HG03432 (cell line): Measurements from ENCODE around the gene RRP7A.
A peak's percentile ranks its signal among the peaks of the same experiment; 100 is the strongest.
"Not testable (repeated sequence)": the region's sequence is repeated elsewhere in the genome, so short reads cannot be mapped to it uniquely, and the experiment has no call there.

Experiments used
- ATAC-seq: cut with Tn5 transposase; IDR thresholded peaks from one replicate; pipeline ENCODE4 v1.9.1; 2021; ENCODE audit warnings: mild to moderate bottlenecking, moderate library complexity; ENCODE audit not compliant: unreplicated experiment

RRP7A gene, protein sequence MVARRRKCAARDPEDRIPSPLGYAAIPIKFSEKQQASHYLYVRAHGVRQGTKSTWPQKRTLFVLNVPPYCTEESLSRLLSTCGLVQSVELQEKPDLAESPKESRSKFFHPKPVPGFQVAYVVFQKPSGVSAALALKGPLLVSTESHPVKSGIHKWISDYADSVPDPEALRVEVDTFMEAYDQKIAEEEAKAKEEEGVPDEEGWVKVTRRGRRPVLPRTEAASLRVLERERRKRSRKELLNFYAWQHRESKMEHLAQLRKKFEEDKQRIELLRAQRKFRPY

DNA sequence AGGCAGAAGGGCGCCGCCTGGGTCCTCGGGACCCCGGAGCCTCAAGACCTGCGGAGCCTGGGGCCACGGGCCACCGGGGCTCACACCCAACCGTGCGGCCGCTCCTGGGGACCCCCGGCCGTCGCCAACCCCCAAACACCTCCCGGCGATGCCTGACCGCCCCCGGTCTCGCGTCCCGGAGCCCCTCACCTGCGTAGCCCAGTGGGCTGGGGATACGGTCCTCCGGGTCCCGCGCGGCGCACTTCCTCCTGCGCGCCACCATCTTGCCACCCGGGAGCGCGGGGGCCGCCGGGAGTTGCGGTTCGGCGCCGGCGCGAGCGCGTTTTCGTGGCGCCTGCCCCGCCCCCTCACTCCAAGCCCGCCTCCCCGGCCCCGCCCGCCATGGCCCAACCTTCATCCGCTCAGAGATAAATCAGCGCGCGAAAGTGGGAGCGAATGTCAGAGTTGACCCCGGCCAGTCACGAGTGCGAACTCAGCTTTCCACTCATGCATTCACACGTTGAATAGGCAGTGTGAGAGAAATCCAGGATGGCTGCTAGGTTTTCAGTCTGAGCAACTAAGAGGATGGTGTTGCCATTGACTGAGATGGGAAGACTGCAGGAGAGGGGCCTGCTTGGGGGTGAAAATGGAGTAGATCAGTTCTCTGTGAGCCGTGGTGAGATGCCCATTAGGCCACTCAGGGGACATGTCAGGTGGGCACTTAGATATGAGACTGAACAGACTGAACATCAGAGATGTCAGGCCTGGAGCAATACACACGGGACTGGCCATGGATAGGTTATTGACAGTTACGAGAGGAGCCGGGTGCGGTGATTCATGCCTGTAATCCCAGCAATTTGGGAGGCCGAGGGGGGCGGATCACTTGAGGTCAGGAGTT is at the start of gene RRP7A:
RRP7A (minus strand) TSS at position 272 of the 877 bp plus-strand sequence; CDS start at position 262, 10 bp downstream.
- ATAC-seq, result peak; percentile 87

DNA sequence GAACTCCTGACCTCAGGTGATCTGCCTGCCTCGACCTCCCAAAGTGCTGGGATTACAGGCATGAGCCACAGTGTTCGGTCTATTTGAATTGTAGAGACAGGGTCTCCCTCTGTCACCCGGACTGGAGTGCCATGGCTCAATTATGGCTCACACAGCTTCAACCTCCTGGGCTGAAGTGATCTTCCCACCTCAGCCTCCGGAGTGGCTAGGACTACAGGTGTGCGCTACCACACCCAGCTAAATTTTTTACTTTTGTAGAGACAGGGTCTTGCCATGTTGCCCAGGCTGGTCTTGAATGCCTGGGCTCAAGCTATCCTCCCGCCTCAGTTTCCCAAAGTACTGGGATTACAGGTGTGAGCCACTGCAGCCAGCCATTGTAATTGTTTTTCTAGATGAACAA is 48.4 kb upstream of the RRP7A start:
- not testable (repeated sequence) for ATAC-seq

DNA sequence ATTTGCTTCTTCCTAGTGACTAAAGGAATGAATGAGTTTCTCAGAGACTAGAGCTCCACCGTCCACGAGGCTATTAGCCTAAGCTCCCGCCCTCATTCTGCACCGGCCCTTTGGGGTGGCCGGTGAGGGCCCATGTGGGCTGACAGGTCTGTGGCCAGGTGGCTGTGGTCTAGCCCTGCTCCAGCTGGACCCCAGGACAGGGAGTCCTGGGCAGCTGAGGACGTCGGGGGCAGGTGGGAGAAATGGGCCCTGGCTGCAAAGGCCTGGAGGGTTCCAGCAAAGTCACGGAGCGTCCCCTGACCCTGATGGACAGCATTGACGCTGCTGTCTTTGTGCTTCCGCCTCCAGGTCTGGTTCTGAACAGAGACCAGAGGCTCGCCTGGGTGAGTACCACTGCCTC is 46.4 kb upstream of the RRP7A start:
- no peak for ATAC-seq

DNA sequence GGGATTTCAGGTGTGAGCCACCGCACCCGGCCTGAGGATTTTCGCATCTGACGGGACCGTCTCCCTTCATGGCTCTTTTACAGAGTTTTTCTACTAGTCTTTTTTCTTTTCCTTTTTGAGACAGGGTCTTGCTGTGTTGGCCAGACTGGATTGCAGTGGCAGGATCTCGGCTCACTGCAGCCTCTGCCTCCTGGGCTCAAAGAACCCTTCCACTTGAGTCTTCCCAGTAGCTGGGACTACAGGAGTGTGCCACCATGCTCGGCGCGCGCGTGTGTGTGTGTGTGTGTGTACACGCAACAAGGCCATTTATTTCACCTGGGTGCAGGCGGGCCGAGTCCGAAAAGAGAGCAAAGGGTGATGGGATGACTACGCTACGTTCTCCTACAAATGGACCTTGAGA is 45.1 kb upstream of the RRP7A start:
- ATAC-seq, result no peak

DNA sequence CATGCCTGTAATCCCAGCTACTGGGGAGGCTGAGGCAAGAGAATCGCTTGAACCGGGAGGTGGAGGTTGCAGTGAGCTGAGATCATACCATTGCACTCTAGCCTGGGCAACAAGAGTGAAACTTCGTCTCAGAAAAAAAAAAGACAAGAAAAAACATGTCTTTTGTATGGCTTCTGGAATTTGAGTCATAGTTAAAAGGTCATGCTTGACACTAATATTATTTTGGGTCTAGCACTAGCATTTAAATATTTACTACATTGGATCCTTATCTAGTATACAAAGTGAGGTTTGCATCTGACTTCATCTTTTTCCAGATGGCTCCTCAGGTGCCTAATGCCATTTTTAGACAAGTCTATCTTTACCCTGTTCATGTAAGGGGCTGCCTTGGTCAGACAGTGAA is 44.3 kb upstream of the RRP7A start:
- ATAC-seq, result not testable (repeated sequence)

DNA sequence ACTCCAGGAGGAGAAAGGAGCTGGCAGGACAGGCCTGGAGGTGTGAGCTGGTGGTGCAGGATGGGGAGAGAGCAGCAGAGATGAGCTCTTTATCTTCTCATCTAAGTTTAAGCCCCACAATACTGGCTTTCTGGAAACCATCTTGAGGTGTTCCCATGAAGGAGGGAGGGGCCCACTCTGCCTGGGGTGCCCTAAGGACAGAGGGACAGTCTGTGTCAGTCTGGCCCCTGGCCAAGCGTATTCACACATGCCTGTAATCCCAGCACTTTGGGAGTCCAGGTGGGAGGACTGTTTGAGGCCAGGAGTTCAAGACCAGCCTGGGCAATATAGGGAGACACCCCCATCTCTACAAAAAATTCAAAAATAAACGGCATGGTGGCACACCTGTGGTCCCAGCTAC is 43.1 kb upstream of the RRP7A start:
- ATAC-seq, result no peak

DNA sequence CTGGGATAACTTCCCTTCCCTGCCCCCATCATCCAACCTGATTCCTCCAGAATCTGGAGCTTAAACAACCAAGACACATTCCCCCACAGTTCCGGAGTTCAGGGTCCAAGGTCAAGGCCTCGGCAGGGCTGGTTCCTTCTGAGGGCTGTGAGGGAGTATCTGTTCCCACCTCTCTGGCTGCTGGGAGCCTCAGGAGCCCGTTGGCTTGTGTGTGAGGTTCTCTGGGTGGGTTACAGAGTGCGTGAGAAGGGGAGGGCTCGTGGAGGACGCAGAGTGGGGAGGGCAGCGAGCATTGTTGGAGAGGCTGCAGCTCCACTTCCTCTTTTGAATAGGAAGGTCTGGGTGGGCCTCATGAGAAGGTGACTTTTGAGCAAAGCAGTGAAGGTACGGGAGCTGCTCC is 42.7 kb upstream of the RRP7A start:
- ATAC-seq, result no peak

DNA sequence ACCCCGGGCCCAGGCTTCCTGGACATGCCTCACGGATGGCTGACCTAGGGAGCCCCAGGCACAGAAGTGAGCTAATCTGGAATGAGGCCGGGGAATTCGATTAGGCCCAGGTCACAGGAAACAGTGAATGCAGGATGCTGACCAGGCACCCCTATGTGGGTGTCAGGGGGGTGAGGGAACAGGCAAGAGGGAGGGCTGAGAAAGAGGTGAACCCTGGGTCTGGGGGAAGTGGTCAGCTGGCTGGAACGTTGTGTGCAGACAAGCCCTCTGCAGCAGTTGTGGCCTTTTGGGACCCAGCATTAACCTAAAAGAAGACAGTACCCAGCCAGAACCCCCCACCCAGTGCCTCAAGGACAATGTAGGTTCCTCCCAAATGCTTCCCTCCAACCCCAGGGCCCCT is 42.3 kb upstream of the RRP7A start:
- ATAC-seq, result no peak

DNA sequence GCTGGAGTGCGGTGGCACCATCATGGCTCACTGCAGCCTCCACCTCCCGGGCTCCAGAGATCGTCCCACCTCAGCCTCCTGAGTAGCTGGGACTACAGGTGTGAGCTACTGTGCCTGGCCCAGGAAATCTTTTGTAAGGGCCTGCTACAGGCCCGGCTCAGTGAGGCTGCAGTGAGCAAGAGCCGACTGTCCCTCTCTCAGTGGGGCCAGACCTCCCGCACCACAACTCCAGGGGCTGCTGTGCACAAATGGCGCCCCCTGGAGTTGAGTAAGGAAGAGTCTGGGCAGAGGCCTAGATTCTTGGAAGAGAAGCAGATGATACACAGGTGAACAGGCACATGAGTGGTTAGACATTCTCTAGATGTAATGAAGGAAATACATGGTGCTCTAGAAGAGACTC is 41.2 kb upstream of the RRP7A start:
- no peak for ATAC-seq

DNA sequence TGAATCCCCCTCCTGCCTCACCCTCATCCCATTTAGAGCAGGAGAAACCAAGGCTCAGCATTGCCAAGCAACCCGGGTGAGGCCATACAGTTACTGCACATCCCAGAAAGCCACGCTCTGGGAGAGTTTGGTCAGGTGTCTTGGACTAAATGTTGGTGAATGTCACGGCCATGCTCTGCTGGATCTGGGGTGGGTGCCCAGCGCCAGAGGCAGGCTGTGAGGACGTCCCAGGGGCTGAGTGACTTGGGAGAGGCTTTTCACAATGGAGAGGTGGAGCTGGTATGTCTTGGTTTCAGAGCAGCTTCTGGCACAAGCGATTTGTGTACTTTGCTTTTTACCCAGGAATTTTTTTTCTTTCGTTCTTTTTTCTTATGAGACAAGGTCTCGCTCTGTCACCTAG is 40.8 kb upstream of the RRP7A start:
- ATAC-seq, result no peak

DNA sequence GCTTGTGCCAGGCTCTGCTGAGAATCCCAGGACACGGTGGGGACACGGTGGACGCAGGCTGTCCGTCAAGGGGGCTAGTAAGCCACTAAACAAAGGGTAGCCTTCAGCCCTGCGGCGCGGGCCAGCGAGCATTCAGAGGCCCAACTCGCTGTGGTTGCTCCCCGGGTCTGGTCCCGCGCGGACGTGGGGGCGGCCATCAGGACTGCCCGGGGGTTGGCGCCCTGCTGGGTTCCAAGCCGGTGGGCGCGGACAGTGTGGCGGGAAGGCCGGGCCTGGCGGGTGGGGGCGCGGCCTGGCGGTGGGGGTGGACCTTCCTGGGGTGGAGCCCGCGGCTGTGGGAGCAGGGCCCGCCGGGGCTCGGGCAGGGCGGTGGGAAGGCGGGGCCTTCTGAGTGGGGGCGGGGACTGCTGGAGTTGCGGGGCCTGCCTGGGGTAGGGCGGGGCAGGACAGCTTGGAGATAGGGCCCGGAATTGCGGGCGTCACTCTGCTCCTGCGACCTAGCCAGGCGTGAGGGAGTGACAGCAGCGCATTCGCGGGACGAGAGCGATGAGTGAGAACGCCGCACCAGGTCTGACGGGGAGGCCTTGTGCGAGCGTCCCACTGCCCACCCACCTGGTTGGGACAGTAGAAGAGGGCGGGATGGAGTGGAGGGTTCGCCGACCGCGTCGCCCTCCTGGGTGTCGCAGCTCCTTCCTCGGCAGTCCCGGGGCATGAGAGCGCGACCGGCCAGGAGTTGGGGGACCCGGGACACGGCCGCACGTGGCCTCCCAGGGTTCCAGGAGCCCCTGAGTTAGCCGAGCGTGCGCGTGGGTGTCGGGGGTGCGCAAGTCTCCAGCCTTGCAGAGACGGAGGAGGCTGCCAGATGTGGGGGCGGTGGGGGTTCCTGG is 34.1 kb upstream of the RRP7A start, which contains the start of gene SERHL2:
SERHL2 (plus strand) TSS at position 482 of the 887 bp plus-strand sequence; CDS start at position 547, 65 bp downstream.
- peak; percentile 81 for ATAC-seq

DNA sequence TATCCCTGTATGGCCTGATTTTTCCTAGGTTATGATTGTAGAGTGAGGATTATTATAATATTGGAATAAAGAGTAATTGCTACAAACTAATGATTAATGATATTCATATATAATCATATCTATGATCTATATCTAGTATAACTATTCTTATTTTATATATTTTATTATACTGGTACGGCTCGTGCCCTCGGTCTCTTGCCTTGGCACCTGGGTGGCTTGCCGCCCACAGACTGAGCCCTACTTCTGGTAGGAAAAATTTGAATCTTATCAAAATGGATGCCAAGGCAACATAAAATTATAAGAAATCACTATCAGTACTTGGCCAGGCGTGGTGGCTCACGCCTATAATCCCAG is 32.7 kb upstream of the RRP7A start:
- ATAC-seq, result not testable (repeated sequence)

DNA sequence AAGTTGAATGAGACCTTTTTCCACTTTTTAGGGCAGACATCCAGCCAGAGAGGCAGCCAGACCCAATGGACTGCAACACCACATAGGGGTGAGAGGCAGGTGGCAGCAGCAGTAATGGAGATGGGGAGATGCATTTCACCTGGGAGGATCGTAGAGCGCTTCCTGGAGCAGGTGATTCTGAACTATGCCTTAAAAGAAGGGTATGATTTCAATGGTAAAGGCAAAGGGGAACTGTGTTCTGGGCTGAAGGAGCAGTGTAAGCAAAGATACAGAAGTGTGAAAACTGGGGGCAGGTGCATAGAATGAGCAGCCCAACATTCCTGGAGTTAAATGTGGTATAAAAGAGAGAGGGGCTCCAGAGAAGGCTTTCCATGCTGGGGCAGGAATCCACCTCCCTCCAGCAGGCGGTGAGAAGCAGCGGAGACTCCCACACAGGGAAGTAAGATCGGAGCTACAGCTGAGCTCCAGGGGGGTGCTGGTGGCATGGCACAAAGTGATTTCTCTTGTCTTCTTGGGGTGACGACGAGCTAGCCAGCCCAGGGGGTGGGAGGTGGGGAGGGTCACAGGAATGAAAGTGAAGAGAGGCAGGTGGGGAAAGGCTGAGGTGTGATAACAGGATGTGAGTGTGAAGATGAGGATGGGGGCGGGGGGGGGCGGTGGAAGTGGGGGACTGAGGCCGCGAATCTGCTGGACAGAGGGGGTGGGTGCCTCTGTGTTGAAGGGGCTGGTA is 29.9 kb upstream of the RRP7A start:
- ATAC-seq, result no peak

DNA sequence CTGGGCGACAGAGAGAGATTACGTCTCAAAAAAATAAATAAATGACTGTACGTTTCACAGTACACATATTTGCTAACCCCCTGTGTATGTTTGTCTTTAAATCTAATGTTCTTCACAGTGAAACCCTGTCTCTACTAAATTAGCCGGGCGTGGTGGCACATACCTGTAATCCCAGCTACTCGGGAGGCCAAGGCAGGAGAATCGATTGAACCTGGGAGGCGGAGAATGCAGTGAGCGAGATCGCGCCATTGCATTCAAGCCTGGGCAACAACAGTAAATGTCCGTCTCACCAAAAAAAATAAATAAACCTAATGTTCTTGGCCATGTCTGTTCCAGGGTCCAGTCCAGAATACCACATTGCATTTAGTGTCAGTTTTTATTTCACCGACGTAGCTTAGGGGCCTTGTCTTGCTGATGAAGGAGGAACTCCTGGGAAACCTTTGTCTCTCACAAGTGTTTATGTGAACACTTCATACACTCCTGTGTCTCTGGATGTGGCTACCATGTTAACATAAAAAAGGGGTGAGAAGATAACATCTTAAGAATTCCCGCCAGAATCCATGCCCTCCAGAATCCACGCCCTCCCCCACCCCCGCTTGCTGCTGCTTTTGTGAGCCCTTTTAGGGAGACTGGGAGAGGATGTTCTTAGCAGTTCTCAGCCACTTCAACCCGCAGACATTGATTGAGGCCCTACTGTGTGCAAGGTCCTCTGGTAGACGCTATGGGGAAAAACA is 29.2 kb upstream of the RRP7A start:
- no peak for ATAC-seq

DNA sequence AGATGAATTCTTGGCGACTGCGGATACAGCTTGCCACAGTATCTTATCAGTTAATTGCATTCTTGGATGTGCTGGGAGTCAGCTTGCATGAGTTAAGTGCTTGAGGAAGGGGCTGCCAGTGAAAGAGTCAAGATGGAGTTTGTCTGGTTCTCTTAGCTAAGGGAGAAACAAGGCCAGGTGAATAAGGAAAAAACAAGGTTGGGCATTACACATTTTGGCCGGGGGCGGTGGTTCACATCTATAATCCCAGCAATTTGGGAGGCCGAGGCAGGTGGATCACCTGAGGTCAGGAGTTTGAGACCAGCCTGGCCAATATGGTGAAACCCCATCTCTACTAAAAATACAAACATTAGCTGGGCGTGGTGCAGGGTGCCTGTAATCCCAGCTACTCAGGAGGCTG is 28.5 kb upstream of the RRP7A start:
- not testable (repeated sequence) for ATAC-seq

DNA sequence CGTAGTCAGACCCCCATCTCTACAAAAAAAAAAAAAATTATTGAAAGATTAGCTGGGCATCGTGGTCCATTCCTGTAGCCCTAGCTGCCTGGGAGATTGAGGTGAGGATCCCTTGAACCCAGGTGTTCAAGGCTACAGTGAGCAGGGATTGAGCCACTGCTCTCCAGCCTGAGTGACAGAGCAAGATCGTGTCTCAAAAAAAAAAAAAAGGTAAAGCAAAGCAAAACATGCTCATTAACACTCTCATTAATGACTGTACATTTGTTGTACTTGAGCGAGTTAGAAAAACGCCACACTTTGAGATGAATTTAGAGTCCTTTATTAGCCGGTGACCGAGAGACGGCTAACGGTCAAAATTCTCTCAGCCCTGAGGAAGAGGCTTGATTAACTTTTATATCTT is 28.0 kb upstream of the RRP7A start:
- no peak for ATAC-seq

DNA sequence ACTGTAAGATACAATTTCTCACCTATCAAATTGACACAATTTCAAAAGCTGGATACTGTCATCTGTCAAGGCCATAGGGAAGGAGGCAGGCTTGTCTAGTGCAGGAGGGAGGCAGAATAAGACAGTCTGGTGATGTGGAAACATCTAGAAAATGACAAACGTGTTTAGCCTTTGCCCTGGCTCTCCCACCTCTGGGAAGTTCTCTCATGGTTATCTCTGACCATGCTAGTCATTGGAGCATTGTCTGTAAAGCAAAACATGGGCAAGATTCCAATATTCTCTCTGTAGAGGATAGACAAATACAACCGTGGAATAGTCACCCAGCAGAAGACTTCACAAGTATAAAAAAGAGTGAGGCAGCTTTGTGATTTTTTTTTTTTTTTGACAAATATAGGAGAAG is 25.1 kb upstream of the RRP7A start:
- ATAC-seq, result no peak

DNA sequence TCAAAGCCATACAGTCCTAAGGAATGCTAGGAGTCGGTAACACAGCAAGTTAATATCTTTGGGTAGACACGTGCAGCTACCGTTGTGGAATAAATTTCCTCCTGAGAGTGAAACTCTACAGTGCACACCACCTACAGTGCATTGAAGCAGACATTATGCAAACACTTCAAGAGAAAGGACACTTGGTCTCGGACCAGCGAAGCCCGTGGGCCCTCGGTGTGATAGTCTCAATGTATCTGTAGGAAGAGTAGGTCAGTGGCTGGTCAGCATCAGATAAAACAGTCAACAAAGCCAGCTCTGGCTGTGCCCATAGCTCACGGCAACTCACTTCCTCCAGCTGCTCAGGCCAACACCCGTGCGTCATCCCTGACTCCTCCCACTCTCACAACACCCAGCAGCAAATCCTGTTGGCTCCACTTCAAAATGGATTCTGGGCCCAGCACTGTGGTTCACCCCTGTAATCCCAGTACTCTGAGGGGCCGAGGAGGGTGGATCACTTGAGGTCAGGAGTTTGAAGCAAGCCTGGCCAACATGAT is 19.7 kb upstream of the RRP7A start:
- peak; percentile 43 for ATAC-seq

DNA sequence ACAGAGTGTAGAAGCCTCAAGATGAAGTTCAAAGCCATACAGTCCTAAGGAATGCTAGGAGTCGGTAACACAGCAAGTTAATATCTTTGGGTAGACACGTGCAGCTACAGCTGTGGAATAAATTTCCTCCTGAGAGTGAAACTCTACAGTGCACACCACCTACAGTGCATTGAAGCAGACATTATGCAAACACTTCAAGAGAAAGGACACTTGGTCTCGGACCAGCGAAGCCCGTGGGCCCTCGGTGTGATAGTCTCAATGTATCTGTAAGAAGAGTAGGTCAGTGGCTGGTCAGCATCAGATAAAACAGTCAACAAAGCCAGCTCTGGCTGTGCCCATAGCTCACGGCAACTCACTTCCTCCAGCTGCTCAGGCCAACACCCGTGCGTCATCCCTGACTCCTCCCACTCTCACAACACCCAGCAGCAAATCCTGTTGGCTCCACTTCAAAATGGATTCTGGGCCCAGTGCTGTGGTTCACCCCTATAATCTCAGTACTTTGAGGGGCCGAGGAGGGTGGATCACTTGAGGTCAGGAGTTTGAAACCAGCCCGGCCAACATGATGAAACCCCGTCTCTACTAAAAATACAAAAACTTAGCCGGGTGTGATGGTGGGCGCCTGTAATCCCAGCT is 17.7 kb upstream of the RRP7A start:
- peak; percentile 47 for ATAC-seq
